IPS-20b (cell line): ENCODE results near the gene RAB35.

Experiments used
- H3K27ac ChIP-seq: one replicate; pipeline ENCODE4 v1.5.1; 2013; ENCODE audit warnings: low read length
- H3K27me3 ChIP-seq: 2 replicates; pipeline ENCODE4 v1.6.1; 2013; ENCODE audit warnings: mild to moderate bottlenecking, low read length, inconsistent platforms; ENCODE audit not compliant: insufficient read depth
- H3K36me3 ChIP-seq: 2 replicates; pipeline ENCODE4 v1.6.1; 2013; ENCODE audit warnings: low read depth, mild to moderate bottlenecking, inconsistent platforms, low read length, moderate library complexity; ENCODE audit not compliant: insufficient read depth
- H3K4me1 ChIP-seq: 2 replicates; pipeline ENCODE4 v1.6.1; 2013; ENCODE audit warnings: mild to moderate bottlenecking, control low read depth, inconsistent platforms, low read length, moderate library complexity; ENCODE audit not compliant: insufficient read depth
- H3K4me3 ChIP-seq: 2 replicates; pipeline ENCODE4 v1.5.1; 2013; ENCODE audit warnings: mild to moderate bottlenecking, low read length, inconsistent platforms
- H3K9ac ChIP-seq: 2 replicates; pipeline ENCODE4 v1.6.1; 2013; ENCODE audit warnings: low read depth, mild to moderate bottlenecking, inconsistent platforms, low read length, moderate library complexity
- H3K9me3 ChIP-seq: 2 replicates; pipeline ENCODE4 v1.6.1; 2013; ENCODE audit warnings: mild to moderate bottlenecking, low read depth, low read length, inconsistent platforms; ENCODE audit not compliant: insufficient read depth

Gene RAB35

GRCh38 chr12:120092551-120093335, 23.8 kb downstream of the RAB35 start:
- H3K27me3 ChIP-seq, result no peaks in the 10 kb centered on the region
- H3K4me1 ChIP-seq, result peaks cover 25% of the 10 kb centered on the region
- H3K4me3 ChIP-seq, result no peak overlapping the region
- H3K27ac ChIP-seq, result peak overlapping the region; percentile 75
- H3K36me3 ChIP-seq, result peaks cover 28% of the 10 kb centered on the region
- H3K9ac ChIP-seq, result peak overlapping the region; percentile 74; the same call in 1 of the 2 replicates
- H3K9me3 ChIP-seq, result no peaks in the 10 kb centered on the region

- H3K27me3 ChIP-seq, result no peaks in the 10 kb centered on the region
- H3K9ac ChIP-seq, result no peak overlapping the region
- no peaks in the 10 kb centered on the region for H3K9me3 ChIP-seq
- no peak overlapping the region for H3K4me3 ChIP-seq
- peaks cover 31% of the 10 kb centered on the region for H3K4me1 ChIP-seq
- peaks cover 17% of the 10 kb centered on the region for H3K36me3 ChIP-seq
- H3K27ac ChIP-seq, result no peak overlapping the region
These were observed 25.0 kb downstream of the RAB35 start for GRCh38 chr12:120091371-120092090.

- Histone ChIP-seq H3K36me3 (peaks cover 12% of the 10 kb centered on the region; the same call in 1 of the 2 replicates), H3K9ac (no peak overlapping the region), H3K27ac (no peak overlapping the region), H3K27me3 (no peaks in the 10 kb centered on the region), H3K9me3 (no peaks in the 10 kb centered on the region), H3K4me1 (peaks cover 37% of the 10 kb centered on the region), H3K4me3 (no peak overlapping the region)
These were observed 25.8 kb downstream of the RAB35 start for GRCh38 chr12:120090626-120091295.

- no peaks in the 10 kb centered on the region for H3K9me3 ChIP-seq
- peaks cover 12% of the 10 kb centered on the region; the same call in 1 of the 2 replicates for H3K36me3 ChIP-seq
- H3K4me3 ChIP-seq, result no peak overlapping the region
- no peak overlapping the region for H3K9ac ChIP-seq
- H3K27ac ChIP-seq, result no peak overlapping the region
- peaks cover 38% of the 10 kb centered on the region for H3K4me1 ChIP-seq
- no peaks in the 10 kb centered on the region for H3K27me3 ChIP-seq
These were observed 26.3 kb downstream of the RAB35 start for GRCh38 chr12:120090206-120090605.

- H3K27me3 ChIP-seq, result no peaks in the 10 kb centered on the region
- no peaks in the 10 kb centered on the region for H3K9me3 ChIP-seq
- no peak overlapping the region for H3K9ac ChIP-seq
- H3K4me1 ChIP-seq, result peaks cover 34% of the 10 kb centered on the region
- H3K4me3 ChIP-seq, result no peak overlapping the region
- peaks cover 12% of the 10 kb centered on the region; the same call in 1 of the 2 replicates for H3K36me3 ChIP-seq
- H3K27ac ChIP-seq, result no peak overlapping the region
These were observed 26.8 kb downstream of the RAB35 start for GRCh38 chr12:120089796-120090195.

- H3K27ac ChIP-seq, result no peak overlapping the region
- H3K4me1 ChIP-seq, result peaks cover 30% of the 10 kb centered on the region
- H3K4me3 ChIP-seq, result no peak overlapping the region
- H3K9ac ChIP-seq, result no peak overlapping the region
- H3K27me3 ChIP-seq, result no peaks in the 10 kb centered on the region
- peaks cover 12% of the 10 kb centered on the region; the same call in 1 of the 2 replicates for H3K36me3 ChIP-seq
- no peaks in the 10 kb centered on the region for H3K9me3 ChIP-seq
These were observed 27.4 kb downstream of the RAB35 start for GRCh38 chr12:120089105-120089504.

GRCh38 chr12:120086801-120087621, 29.5 kb downstream of the RAB35 start:
- Histone ChIP-seq H3K9ac (peak overlapping the region; percentile 84; the same call in 1 of the 2 replicates), H3K4me3 (peak overlapping the region; percentile 69), H3K9me3 (no peaks in the 10 kb centered on the region), H3K36me3 (peaks cover 12% of the 10 kb centered on the region; the same call in 1 of the 2 replicates), H3K27ac (peak overlapping the region; percentile 86), H3K27me3 (no peaks in the 10 kb centered on the region), H3K4me1 (peaks cover 19% of the 10 kb centered on the region)

- Histone ChIP-seq H3K9me3 (no peaks in the 10 kb centered on the region), H3K9ac (peak overlapping the region; percentile 80; the same call in 1 of the 2 replicates), H3K4me3 (peak overlapping the region; percentile 51; the same call in 1 of the 2 replicates), H3K27ac (peak overlapping the region; percentile 86), H3K27me3 (no peaks in the 10 kb centered on the region), H3K36me3 (peaks cover 8% of the 10 kb centered on the region; the same call in 1 of the 2 replicates), H3K4me1 (peaks cover 19% of the 10 kb centered on the region)
These were observed 30.5 kb downstream of the RAB35 start for GRCh38 chr12:120085920-120086645.

GRCh38 chr12:120081641-120082040, 34.9 kb downstream of the RAB35 start:
- Histone ChIP-seq H3K9ac (no peak overlapping the region), H3K36me3 (0 out of 2 replicates have a peak, but pooled peaks cover 5% of the 10 kb centered on the region), H3K4me1 (peaks cover 13% of the 10 kb centered on the region; the same call in 1 of the 2 replicates), H3K27ac (no peak overlapping the region), H3K27me3 (no peaks in the 10 kb centered on the region), H3K4me3 (no peak overlapping the region), H3K9me3 (no peaks in the 10 kb centered on the region)
